Measurements from ENCODE around the gene ADAMTSL1.

DNA sequence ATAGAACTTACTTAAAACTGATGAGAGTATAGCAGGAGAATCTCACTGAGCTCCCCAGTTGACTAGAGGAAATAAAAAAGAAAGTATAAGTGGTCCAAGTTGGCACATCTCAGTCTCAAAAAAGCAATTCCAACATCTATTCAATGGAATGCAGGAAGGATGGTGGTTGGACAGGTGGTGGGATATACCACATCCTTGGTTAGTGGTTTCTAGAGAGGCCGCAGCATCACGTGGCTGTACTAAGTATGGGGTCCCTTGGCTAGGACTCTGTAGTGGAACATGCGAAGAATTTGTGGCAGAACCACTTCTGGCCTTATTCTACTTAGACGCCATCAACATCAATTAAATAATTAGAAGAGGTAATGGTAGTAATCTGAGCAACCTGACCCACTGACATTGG is 326.6 kb downstream of the ADAMTSL1 start:
- TF ChIP-seq, protein P1, sequence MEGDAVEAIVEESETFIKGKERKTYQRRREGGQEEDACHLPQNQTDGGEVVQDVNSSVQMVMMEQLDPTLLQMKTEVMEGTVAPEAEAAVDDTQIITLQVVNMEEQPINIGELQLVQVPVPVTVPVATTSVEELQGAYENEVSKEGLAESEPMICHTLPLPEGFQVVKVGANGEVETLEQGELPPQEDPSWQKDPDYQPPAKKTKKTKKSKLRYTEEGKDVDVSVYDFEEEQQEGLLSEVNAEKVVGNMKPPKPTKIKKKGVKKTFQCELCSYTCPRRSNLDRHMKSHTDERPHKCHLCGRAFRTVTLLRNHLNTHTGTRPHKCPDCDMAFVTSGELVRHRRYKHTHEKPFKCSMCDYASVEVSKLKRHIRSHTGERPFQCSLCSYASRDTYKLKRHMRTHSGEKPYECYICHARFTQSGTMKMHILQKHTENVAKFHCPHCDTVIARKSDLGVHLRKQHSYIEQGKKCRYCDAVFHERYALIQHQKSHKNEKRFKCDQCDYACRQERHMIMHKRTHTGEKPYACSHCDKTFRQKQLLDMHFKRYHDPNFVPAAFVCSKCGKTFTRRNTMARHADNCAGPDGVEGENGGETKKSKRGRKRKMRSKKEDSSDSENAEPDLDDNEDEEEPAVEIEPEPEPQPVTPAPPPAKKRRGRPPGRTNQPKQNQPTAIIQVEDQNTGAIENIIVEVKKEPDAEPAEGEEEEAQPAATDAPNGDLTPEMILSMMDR (IDR thresholded peaks at IDR 0.05): no peak
- no peak for TF ChIP-seq POLR2AphosphoS5 (IDR thresholded peaks at IDR 0.05)
- TF ChIP-seq POLR2A (IDR thresholded peaks at IDR 0.05): no peak

Data from transverse colon (tissue), 4 donors.